Breast epithelium (tissue), 4 donors: ENCODE results near the gene GJB6. TPM values are rescaled to one million over a fixed set of nuclear protein-coding genes. Genes with fewer than 3 reads are reported as not detected.
A peak's percentile ranks its signal among the peaks of the same experiment; 100 is the strongest.

Experiments
- DNase-seq, 2 donors: peaks; one replicate each; pipeline ENCODE4 v3.0.0-alpha.2; 2019; ENCODE audit warnings: low spot score in 2 of 2
- H3K27ac ChIP-seq, 2 donors: fragments of 200-600 bp; sonication (generic) in 1 of 2; one replicate each; pipeline ENCODE4 v1.5.1; 2016 to 2019; ENCODE audit warnings: mild to moderate bottlenecking in 1 of 2
- H3K27me3 ChIP-seq, 2 donors: fragments of 200-600 bp; sonication (generic) in 1 of 2; one replicate each; pipeline versions ENCODE4 v1.5.1 to v1.6.0; 2017 to 2019; ENCODE audit warnings: control low read depth in 1 of 2, mild to moderate bottlenecking in 1 of 2
- H3K36me3 ChIP-seq: fragments of 200-600 bp; one replicate; pipeline ENCODE4 v1.5.1; 2019
- H3K4me1 ChIP-seq, 2 donors: fragments of 200-600 bp; sonication (generic); one replicate each; pipeline ENCODE4 v1.5.1; 2016 to 2019; ENCODE audit warnings: control low read depth in 1 of 2
- H3K4me3 ChIP-seq, 3 donors: fragments of 200-600 bp; sonication (generic); 1 replicate in 2 of 3; 2 replicates in 1 of 3; pipeline ENCODE4 v1.5.1; 2016 to 2019; ENCODE audit warnings: mild to moderate bottlenecking in 3 of 3, moderate library complexity in 2 of 3
- H3K9me3 ChIP-seq, 2 donors: fragments of 200-600 bp; sonication (generic) in 1 of 2; one replicate each; pipeline ENCODE4 v1.5.1; 2016 to 2019; ENCODE audit warnings: control low read depth in 1 of 2
- CTCF ChIP-seq, 3 donors: fragments of 450-650 bp; IDR thresholded peaks; one replicate each; pipeline ENCODE4 v1.5.1; 2016 to 2017; ENCODE audit warnings: antibody characterized with exemption in 3 of 3, mild to moderate bottlenecking in 3 of 3, moderate library complexity in 3 of 3
- POLR2A ChIP-seq: fragments of 450-650 bp; IDR thresholded peaks from one replicate; pipeline ENCODE4 v1.6.1; 2016; ENCODE audit warnings: antibody characterized with exemption, mild to moderate bottlenecking, moderate library complexity
- POLR2AphosphoS5 ChIP-seq, 3 donors: sonication (generic); formaldehyde crosslinking; IDR thresholded peaks; one replicate each; pipeline ENCODE4 v1.6.1; 2017; ENCODE audit warnings: antibody characterized with exemption in 3 of 3
- intact Hi-C: fragments of 100-400 bp; cut with DNase I; formaldehyde crosslinking; loops from one replicate; pipeline ENCODE4 v1.15.1; 2023; ENCODE audit warnings: low total_unique reads
- total RNA-seq, 3 donors: library from RNA; depleted of rRNA; stranded (reverse); fragments of >200 nt; gene quantifications; one replicate each; pipeline ENCODE4 v1.1.0, GENCODE V29; 2016

The GJB6 gene
- total RNA-seq, 3 donors from 2014 or later: not detected

DNA sequence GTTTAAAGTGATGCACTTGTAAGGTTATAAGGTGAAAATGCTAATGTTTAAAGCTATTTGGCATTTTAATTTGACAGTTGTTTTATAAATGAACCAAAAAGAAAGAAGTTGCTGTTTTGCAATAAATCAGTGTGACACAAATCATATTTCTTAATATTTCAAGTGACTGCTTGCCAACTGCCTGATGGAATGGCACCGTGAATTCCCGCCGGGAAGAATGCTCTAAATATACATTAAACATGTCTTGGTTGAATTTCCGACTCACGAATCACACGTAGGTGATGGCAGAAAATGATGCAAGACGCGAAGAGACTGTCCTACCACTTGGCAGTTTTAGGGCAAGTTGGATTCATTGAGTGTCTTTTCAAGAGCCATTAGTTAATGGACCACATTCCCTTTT is 36.3 kb downstream of the GJB6 start:
- Histone ChIP-seq H3K36me3 (no peaks in the 10 kb centered on the region), H3K9me3 (no peaks in the 10 kb centered on the region), H3K27ac (no peak overlapping the region), H3K4me1 (peaks cover 9 to 10% of the 10 kb centered on the region in 2 donors), H3K4me3 (no peak overlapping the region), H3K27me3 (peaks cover 9 to 55% of the 10 kb centered on the region in 2 donors)
- DNase-seq: no peak
- TF ChIP-seq CTCF (IDR thresholded peaks at IDR 0.05) (no peak), POLR2AphosphoS5 (IDR thresholded peaks at IDR 0.05) (no peak), POLR2A (no peak)
- intact Hi-C loops: no loop called here

DNA sequence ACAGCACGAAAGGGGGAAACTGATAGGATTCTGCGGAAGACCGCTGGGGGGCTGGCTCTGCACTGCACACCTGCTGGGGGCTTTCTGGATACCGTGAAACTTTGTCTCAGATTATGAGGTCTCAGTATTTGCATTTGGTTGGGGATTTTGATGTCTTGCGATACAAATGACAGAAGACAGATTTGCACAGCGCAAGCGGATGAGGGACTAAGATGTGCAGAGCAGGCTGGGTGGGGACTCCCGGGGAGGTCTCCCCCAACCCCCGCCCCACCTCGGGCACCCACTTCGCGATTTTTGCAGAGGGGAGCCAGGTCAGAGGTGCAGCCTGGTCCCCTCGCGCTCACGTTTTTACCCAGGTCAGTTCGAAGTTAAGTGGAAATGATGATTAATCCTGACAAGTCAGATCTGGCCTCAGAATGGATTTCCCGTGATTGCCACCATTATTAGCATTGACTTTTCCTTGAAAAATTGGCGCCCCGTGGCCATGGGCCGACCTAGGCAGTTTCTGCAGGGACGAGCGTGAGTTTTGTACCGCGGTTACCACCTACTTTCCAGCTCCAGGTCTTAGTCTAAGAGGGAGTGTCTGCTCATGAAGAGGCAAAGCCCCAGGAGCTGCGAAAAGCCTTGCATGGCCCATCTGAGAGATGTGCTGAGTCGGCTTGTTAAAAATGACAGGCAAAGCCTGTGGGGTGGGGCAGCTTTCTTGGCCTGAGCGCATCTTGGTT is 38.0 kb downstream of the GJB6 start:
- Histone ChIP-seq H3K4me3 (peak overlapping the region in 1 of 3 donors; percentile 73), H3K36me3 (no peaks in the 10 kb centered on the region), H3K9me3 (no peaks in the 10 kb centered on the region), H3K4me1 (peaks cover 9 to 10% of the 10 kb centered on the region in 2 donors), H3K27me3 (peaks cover 9 to 56% of the 10 kb centered on the region in 2 donors), H3K27ac (no peak overlapping the region)
- TF ChIP-seq POLR2AphosphoS5 (IDR thresholded peaks at IDR 0.05) (no peak), CTCF (IDR thresholded peaks at IDR 0.05) (no peak), POLR2A (no peak)
- intact Hi-C loops: no loop called here
- DNase-seq: no peak

DNA sequence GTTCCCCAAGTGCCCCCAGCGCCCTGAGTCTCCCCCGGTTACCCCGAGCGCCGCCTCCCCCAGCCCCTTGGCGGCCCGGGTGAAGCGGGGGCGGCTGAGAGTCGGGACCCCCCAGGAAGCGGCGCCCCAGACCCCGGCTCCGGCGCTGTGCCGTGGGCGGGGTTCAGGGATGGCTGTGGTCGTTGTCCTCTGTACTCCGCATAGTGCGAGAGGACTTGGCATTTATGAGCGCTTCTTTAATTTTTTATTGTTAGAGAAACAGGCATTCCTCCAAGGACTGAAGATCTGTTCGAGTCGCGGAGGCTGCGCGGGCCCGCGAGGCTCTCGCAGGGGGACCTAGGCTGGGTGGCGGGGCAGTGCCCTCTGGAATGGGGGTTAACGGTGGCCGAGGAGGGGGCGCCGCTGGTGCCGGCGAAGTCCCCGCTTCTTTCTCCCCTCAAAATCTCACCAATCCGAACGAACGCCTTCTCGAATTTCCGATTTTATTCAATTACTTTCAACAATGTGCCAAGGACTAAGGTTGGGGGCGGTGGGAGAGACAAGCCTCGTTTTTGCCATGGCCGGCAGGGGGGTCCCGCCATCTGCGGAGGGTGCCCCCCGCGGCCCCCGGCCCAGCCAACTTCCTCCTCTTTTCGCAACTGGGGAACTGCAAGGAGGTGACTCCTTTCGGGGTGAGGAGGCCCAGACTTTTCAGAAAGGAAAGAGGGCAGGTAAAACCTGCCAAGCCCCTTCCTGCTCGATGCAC is 38.8 kb downstream of the GJB6 start:
- intact Hi-C loops: no loop called here
- Histone ChIP-seq H3K4me3 (peak overlapping the region; percentile 50 to 73 (median 53)), H3K27ac (no peak overlapping the region), H3K9me3 (no peaks in the 10 kb centered on the region), H3K4me1 (peaks cover 9 to 10% of the 10 kb centered on the region in 2 donors), H3K27me3 (peaks cover 9 to 56% of the 10 kb centered on the region in 2 donors), H3K36me3 (no peaks in the 10 kb centered on the region)
- DNase-seq: no peak
- TF ChIP-seq POLR2AphosphoS5 (IDR thresholded peaks at IDR 0.05) (no peak), CTCF (IDR thresholded peaks at IDR 0.05) (no peak), POLR2A (no peak)

GRCh38 chr13:20192836-20193161 is 39.3 kb downstream of the GJB6 start, which contains the start of gene GJB2:
GJB2 (minus strand) TSS chr13:20192938; CDS start chr13:20189581, 3,357 bp downstream.
- Histone ChIP-seq H3K4me3 (peak within 1 kb of the TSS; percentile 50 to 73 (median 53)), H3K36me3 (no peaks in the 10 kb centered on the region), H3K27me3 (peaks cover 9 to 56% of the 10 kb centered on the region in 2 donors), H3K9me3 (no peaks in the 10 kb centered on the region), H3K27ac (no peak within 1 kb of the TSS), H3K4me1 (peaks cover 9 to 10% of the 10 kb centered on the region in 2 donors)
- intact Hi-C loops: no loop called here
- no peak for TF ChIP-seq CTCF (IDR thresholded peaks at IDR 0.05)
- TF ChIP-seq POLR2AphosphoS5 (IDR thresholded peaks at IDR 0.05): no peak
- TF ChIP-seq POLR2A: no peak
- no peak for DNase-seq
